H1 (cell line): ENCODE results near the gene MACROD1. TPM values are rescaled to one million over a fixed set of nuclear protein-coding genes. Genes with fewer than 3 reads are reported as not detected.

Source experiments
- CHD2 ChIP-seq: IDR thresholded peaks from 2 replicates; pipeline ENCODE4 v1.6.1; 2012; ENCODE audit warnings: low read length, improper control_type of control experiment
- CTCF ChIP-seq, 3 experiments: IDR thresholded peaks; 1 replicate in 2 of 3; 2 replicates in 1 of 3; pipeline versions ENCODE4 v1.5.1 to v1.6.1; 2011; ENCODE audit warnings: low read length in 3 of 3, mild to moderate bottlenecking in 3 of 3, inconsistent platforms in 2 of 3, low read depth in 1 of 3, moderate library complexity in 1 of 3; ENCODE audit not compliant: insufficient read depth in 1 of 3; ENCODE audit errors: control extremely low read depth in 1 of 3
- GABPA ChIP-seq: IDR thresholded peaks from 2 replicates; pipeline ENCODE4 v1.6.1; 2011; ENCODE audit warnings: mild to moderate bottlenecking, low read length, moderate library complexity, borderline replicate concordance; ENCODE audit not compliant: insufficient read depth
- NANOG ChIP-seq: IDR thresholded peaks from 2 replicates; pipeline ENCODE4 v1.6.1; 2011; ENCODE audit warnings: low read length, low read depth, mild to moderate bottlenecking, inconsistent platforms; ENCODE audit not compliant: insufficient read depth, poor library complexity, severe bottlenecking
- polyA plus RNA-seq, 7 experiments: library from polyadenylated mRNA; depleted of rRNA in 3 of 7; stranded (reverse) in 5 of 7; unstranded in 2 of 7; fragments of >200 nt in 5 of 7; fragments of 200-250 nt in 2 of 7; gene quantifications; 1 replicate in 5 of 7; 2 replicates in 1 of 7; 4 replicates in 1 of 7; pipeline versions ENCODE4 v1.2.1 to v1.2.3, GENCODE V29; 2011 to 2013; ENCODE audit warnings: missing spikeins in 2 of 7, mixed read lengths in 2 of 7
- total RNA-seq: library from RNA; stranded (reverse); fragmentation: NEBNext Ultra II Directional; extraction: Animal tissue kit (Norgen Biotek cat#: 25700); gene quantifications from 2 replicates; pipeline ENCODE4 v1.2.1, GENCODE V29; 2021

Gene MACROD1
- total and polyA plus RNA-seq, 2 of the 8 experiments (the other 6 are each of a cell fraction or from before 2014, with no cell fraction given): 19.5 to 34.1 TPM

DNA sequence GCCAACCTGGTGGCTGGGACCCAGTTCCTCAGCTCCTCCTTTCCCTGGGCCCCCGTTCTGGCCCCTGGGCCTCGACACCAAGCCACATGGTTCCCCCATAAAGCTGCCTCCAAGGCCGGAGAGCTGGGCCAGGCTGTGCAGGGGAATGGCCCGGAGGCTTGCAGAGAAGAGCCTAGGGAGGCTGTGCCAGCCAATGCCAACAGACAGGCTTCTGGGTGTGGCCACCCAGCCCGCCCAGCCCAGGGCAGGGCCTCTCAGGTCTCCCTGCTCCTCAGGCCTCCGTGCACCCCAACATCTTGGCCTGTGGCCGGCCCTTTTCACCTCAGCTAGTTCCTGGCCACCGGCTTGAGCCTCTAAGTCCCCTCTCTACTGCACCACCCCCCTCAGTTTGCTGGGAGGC, 147.6 kb downstream of the MACROD1 start (continued):
- no peak for TF ChIP-seq CTCF (IDR thresholded peaks at IDR 0.05; ENCODE audit: control extremely low read depth in 1 of 3, insufficient read depth in 1 of 3, low read depth in 1 of 3, low read length in 3 of 3)
- TF ChIP-seq GABPA: no peak
- no peak for TF ChIP-seq CHD2
- TF ChIP-seq NANOG: no peak
